ENCODE data around the gene RHBDD2.

GRCh38 chr7:75915416-75916156 lies 36.8 kb downstream of the RHBDD2 start:
- TF ChIP-seq CTCF (conservative IDR thresholded peaks at IDR 0.05) (no peak), ZFX (IDR thresholded peaks at IDR 0.05) (no peak)

Data from C4-2B (cell line).